NK-92 (cell line): ENCODE results near the gene TACC2.

ENCODE experiments used
- DNase-seq: peaks from one replicate; lab custom pipeline; 2025; ENCODE audit not compliant: unreplicated experiment; lab: John Stamatoyannopoulos, UW

TACC2 gene

GRCh38 chr10:122213766-122214165, 224.8 kb downstream of the TACC2 start:
- no peak for DNase-seq

GRCh38 chr10:122216047-122216446, 227.1 kb downstream of the TACC2 start:
- no peak for DNase-seq

- no peak for DNase-seq
Measured at GRCh38 chr10:122219340-122219739, 230.4 kb downstream of the TACC2 start.

GRCh38 chr10:122220736-122221135, 231.8 kb downstream of the TACC2 start:
- DNase-seq: no peak

- no peak for DNase-seq
Measured at GRCh38 chr10:122221958-122222357, 233.0 kb downstream of the TACC2 start.

GRCh38 chr10:122222638-122223037, 233.7 kb downstream of the TACC2 start:
- no peak for DNase-seq

- no peak for DNase-seq
Measured at GRCh38 chr10:122224159-122224558, 235.2 kb downstream of the TACC2 start.

- no peak for DNase-seq
Measured at GRCh38 chr10:122225330-122225729, 236.4 kb downstream of the TACC2 start.

GRCh38 chr10:122227754-122228153, 238.8 kb downstream of the TACC2 start:
- no peak for DNase-seq

- DNase-seq: no peak
Measured at GRCh38 chr10:122229666-122230065, 240.7 kb downstream of the TACC2 start.

GRCh38 chr10:122230222-122230621, 241.3 kb downstream of the TACC2 start:
- no peak for DNase-seq

GRCh38 chr10:122232769-122233168, 243.8 kb downstream of the TACC2 start:
- DNase-seq: no peak

GRCh38 chr10:122233857-122234348, 244.9 kb downstream of the TACC2 start:
- DNase-seq: no peak

- no peak for DNase-seq
Measured at GRCh38 chr10:122234416-122234815, 245.5 kb downstream of the TACC2 start.

GRCh38 chr10:122236690-122237306, 247.8 kb downstream of the TACC2 start:
- DNase-seq: no peak

GRCh38 chr10:122237331-122237990, 248.5 kb downstream of the TACC2 start:
- no peak for DNase-seq

GRCh38 chr10:122239578-122240257, 250.8 kb downstream of the TACC2 start:
- DNase-seq: no peak

GRCh38 chr10:122240401-122240800, 251.4 kb downstream of the TACC2 start:
- DNase-seq: no peak

GRCh38 chr10:122241836-122242235, 252.9 kb downstream of the TACC2 start:
- no peak for DNase-seq

- DNase-seq: no peak
Measured at GRCh38 chr10:122243550-122243949, 254.6 kb downstream of the TACC2 start.

- DNase-seq: no peak
Measured at GRCh38 chr10:122244001-122244975, 255.3 kb downstream of the TACC2 start.
